ENCODE results near the gene TJP1. TPM values are rescaled to one million over a fixed set of nuclear protein-coding genes. Genes with fewer than 3 reads are reported as not detected.

Gene TJP1
- polyA plus RNA-seq, 1 experiment, result 99.6 TPM

DNA sequence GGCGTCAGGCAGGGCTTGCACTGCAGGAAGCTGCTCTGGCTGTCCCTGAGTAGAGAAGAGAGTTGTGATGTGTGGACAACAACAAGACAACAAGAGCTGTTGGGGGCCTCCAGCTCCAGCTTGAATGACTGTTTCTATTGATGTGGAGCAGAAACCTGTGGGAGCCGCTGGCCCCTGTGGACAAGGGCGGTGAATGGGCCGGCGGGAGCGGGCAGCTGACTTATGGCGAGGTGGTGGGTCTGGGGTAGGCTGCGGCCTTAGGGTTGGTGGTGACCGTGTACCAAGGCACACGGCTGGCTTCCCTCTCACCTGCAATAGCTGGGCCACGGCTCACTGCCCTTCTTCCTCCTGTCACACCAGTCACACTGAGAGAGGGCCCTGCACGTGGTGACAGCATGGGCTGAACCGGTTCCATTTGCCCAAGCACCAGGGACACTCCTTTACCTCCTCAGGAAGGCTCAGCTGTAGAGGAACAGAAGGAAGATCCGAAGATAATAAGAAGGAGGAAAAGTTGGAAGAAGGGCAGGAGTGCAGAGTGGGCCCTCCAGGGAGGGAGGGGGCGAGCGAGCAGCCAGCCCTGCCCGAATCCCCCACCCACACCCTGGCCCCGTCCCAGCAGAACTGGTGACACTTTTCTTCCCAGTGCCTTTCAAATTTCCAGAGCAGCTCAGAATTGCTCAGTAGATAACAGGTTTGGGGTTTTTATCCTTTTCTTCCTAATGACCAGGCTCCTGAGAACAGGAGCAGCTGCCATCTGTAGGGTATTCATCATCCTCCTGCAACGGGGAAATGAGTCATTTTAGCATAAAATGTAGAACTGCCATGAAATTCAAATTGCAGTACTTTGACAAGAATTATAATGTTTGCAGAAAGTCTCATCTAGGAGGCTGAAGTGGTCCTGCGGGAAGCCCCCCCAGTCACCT lies 136.9 kb downstream of the TJP1 start:
- DNase-seq (ENCODE audit: low read depth, low spot score), result no peak
- peaks cover 3% of the 10 kb centered on the region; the same call in 1 of the 2 replicates for H3K9me3 ChIP-seq (ENCODE audit: control insufficient read depth, insufficient read depth, low read length)
- H3K4me3 ChIP-seq (ENCODE audit: low read depth, low read length), result no peak overlapping the region
- POLR2A ChIA-PET, result no interaction called here
- CTCF ChIA-PET, result interaction anchor here (0.8 kb wide), 1 partner anchor 29 kb away, joined by 3 read pairs; no protein-coding TSS in a partner anchor
- no peak overlapping the region for H3K27ac ChIP-seq (ENCODE audit: low read depth, low read length)
- no peaks in the 10 kb centered on the region for H3K27me3 ChIP-seq (ENCODE audit: control insufficient read depth, insufficient read depth, low read length)
- TF ChIP-seq, protein P1, sequence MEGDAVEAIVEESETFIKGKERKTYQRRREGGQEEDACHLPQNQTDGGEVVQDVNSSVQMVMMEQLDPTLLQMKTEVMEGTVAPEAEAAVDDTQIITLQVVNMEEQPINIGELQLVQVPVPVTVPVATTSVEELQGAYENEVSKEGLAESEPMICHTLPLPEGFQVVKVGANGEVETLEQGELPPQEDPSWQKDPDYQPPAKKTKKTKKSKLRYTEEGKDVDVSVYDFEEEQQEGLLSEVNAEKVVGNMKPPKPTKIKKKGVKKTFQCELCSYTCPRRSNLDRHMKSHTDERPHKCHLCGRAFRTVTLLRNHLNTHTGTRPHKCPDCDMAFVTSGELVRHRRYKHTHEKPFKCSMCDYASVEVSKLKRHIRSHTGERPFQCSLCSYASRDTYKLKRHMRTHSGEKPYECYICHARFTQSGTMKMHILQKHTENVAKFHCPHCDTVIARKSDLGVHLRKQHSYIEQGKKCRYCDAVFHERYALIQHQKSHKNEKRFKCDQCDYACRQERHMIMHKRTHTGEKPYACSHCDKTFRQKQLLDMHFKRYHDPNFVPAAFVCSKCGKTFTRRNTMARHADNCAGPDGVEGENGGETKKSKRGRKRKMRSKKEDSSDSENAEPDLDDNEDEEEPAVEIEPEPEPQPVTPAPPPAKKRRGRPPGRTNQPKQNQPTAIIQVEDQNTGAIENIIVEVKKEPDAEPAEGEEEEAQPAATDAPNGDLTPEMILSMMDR (IDR thresholded peaks at IDR 0.05; ENCODE audit: low read depth, low read length), result no peak

DNA sequence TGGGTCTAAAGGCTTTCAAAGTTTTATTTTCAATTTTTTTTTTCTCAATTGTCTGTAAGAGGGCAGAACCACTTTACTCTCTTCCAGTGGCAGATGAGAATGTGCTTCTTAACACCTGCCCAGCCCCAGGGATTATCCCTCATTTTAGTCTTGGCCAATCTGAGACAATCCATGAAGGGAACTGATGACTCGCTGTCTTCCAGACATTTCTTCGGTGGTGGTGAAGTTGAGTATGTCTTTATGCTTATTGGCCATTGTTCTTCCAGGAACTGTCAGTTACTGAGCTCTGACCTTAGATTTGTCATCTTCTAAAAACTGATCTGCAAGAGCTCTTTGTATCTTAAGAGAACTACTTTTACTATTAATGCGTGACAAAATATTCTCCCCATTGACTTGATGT lies 139.5 kb downstream of the TJP1 start:
- ChIA-PET POLR2A (no interaction called here), CTCF (no interaction called here)

DNA sequence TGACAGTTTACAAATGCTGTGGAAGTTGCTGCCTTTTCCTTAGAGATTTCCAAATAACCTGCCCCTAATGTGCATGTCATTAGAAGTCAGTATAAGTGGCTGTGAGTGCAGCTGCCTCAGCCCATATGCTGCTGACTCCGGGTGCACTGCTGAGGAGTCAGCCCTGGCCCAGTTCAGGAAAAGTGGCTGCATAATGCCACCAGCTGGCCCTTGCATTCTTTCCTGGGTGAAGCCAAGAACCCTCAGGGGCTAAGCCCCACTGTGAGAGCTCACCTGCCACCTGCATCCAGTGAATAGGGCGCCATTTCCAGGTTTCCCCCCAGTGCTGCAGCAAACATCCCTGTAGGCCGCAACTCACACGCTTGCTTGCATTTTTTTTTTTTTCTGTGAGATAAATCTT lies 139.9 kb downstream of the TJP1 start:
- ChIA-PET CTCF (no interaction called here), POLR2A (no interaction called here)
- Histone ChIP-seq H3K27me3 (ENCODE audit: control insufficient read depth, insufficient read depth, low read length) (no peaks in the 10 kb centered on the region), H3K27ac (ENCODE audit: low read depth, low read length) (no peak overlapping the region), H3K9me3 (ENCODE audit: control insufficient read depth, insufficient read depth, low read length) (no peaks in the 10 kb centered on the region; the same call in 1 of the 2 replicates), H3K4me3 (ENCODE audit: low read depth, low read length) (no peak overlapping the region)
- TF ChIP-seq, protein P1 (IDR thresholded peaks at IDR 0.05; ENCODE audit: low read depth, low read length), result no peak
- DNase-seq (ENCODE audit: low read depth, low spot score), result no peak

More for the DNA sequence above, 139.5 kb downstream of the TJP1 start:
- TF ChIP-seq, protein P1 (IDR thresholded peaks at IDR 0.05; ENCODE audit: low read depth, low read length), result no peak
- no peaks in the 10 kb centered on the region for H3K27me3 ChIP-seq (ENCODE audit: control insufficient read depth, insufficient read depth, low read length)
- H3K27ac ChIP-seq (ENCODE audit: low read depth, low read length), result no peak overlapping the region
- peaks cover 1% of the 10 kb centered on the region; the same call in 1 of the 2 replicates for H3K9me3 ChIP-seq (ENCODE audit: control insufficient read depth, insufficient read depth, low read length)
- DNase-seq (ENCODE audit: low read depth, low spot score), result no peak
- no peak overlapping the region for H3K4me3 ChIP-seq (ENCODE audit: low read depth, low read length)

DNA sequence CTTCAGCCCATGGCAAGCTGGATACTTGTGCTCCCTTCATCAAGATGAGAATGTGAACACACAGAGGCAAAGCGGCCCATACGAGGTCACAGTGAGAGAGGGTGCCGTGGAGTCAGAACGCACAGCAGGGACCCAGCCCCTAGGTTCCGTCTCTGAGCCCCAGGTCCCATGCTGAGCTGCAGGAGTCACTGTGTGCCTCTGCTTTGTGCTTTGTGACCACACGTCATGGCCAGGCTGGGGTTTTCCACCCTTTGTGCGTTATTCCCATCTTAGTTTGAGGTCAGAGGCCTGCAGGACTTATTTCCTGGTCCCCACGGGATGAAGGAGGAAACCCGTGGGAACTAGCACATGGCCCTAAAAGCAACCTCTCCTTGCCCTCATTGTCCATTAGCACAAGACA lies 140.3 kb downstream of the TJP1 start:
- Histone ChIP-seq H3K4me3 (ENCODE audit: low read depth, low read length) (no peak overlapping the region), H3K9me3 (ENCODE audit: control insufficient read depth, insufficient read depth, low read length) (no peaks in the 10 kb centered on the region; the same call in 1 of the 2 replicates), H3K27me3 (ENCODE audit: control insufficient read depth, insufficient read depth, low read length) (no peaks in the 10 kb centered on the region), H3K27ac (ENCODE audit: low read depth, low read length) (no peak overlapping the region)
- ChIA-PET CTCF (no interaction called here), POLR2A (no interaction called here)
- DNase-seq (ENCODE audit: low read depth, low spot score), result no peak
- TF ChIP-seq, protein P1 (IDR thresholded peaks at IDR 0.05; ENCODE audit: low read depth, low read length), result no peak

DNA sequence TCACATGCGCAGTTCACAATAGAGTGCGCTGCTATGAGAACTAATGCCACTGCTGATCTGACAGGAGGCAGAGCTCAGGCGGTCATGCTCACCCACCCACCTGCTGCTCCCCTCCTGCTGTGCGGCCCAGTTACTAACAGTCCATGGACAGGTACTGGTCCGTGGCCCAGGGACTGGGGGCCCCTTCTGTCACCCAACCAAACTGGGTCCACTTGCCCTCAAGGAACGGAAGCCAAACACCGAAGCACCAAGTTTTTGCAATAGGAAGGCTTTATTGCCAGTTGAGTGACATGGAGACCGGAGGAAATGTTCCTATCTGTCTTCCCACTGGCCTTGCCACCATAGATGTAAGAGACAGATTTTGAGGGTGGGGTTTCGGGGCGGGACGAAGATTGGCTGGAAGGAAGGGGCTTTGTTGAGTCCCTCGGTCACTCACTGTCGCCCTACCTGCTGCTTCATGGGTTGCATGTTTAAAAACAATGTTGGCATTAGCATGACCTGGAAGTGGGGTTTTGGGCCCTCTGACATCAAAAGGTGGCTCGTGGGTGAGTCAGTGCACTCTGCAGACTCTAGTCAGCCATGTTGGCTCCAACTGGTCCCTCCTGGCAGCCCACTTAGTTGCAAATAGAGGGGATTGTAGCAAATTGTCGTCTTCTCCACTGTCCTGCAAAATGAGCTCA lies 141.0 kb downstream of the TJP1 start:
- ChIA-PET CTCF (no interaction called here), POLR2A (no interaction called here)
- Histone ChIP-seq H3K27me3 (ENCODE audit: control insufficient read depth, insufficient read depth, low read length) (no peaks in the 10 kb centered on the region), H3K4me3 (ENCODE audit: low read depth, low read length) (no peak overlapping the region), H3K9me3 (ENCODE audit: control insufficient read depth, insufficient read depth, low read length) (no peaks in the 10 kb centered on the region; the same call in 1 of the 2 replicates), H3K27ac (ENCODE audit: low read depth, low read length) (no peak overlapping the region)
- no peak for DNase-seq (ENCODE audit: low read depth, low spot score)
- TF ChIP-seq, protein P1 (IDR thresholded peaks at IDR 0.05; ENCODE audit: low read depth, low read length), result no peak
